Hematopoietic multipotent progenitor cell treated with erythropoietin and hydrocortisone succinate and interleukin-3 and kit ligand, for 6 days (in vitro differentiated cells): Measurements from ENCODE around the gene HSP90AB1.
"Not testable (repeated sequence)": the region's sequence is repeated elsewhere in the genome, so short reads cannot be mapped to it uniquely, and the experiment has no call there.

Source experiments
- DNase-seq: peaks from one replicate; pipeline ENCODE4 v3.0.0-alpha.2; 2015

The HSP90AB1 gene

GRCh38 chr6:44222486-44223318 is 24.2 kb upstream of the HSP90AB1 start:
- no peak for DNase-seq

DNA sequence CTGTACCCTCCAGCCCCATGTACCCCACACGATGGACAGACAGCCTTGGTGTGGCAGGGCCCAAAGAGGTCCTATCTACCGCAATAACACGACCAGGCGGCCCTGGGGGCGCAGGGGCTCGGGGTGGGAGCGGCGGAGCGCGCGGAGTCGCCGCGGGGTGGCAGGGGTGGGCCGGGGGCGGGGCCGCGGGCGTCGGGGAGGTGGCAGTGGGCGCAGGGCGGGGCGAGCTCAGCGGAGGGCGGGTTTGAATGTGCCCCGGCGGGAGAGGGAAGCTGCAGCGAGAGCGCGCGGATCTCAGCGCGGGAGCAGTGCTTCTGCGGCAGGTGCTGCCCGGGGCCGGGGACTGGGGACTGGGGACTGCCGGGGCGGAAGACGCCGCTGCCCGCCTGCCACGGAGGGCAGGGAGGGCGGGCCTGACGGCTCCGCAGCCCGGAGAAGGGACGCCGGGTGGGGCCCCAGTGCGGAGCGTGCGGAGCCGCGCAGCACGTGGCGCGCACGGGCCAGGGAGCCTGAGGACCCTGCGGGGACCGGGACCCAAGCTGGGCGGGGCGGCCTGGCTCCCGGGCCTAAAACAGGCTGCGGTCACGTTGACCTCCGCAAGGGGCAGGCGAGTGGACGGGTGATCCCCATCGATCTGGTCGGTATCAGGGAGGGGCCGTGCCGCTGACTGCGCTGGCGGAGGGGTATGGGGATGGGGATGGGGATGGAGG is 23.4 kb upstream of the HSP90AB1 start, which contains the start of gene SLC29A1:
SLC29A1 (plus strand) TSS at position 277 of the 710 bp plus-strand sequence. CDS start 3,719 bp downstream, outside the sequence.
- peak; percentile 92 for DNase-seq

GRCh38 chr6:44224029-44224964 is 22.6 kb upstream of the HSP90AB1 start:
- DNase-seq: peak; percentile 61

GRCh38 chr6:44224965-44225305 is 22.0 kb upstream of the HSP90AB1 start:
- no peak for DNase-seq

GRCh38 chr6:44225579-44226325 is 21.1 kb upstream of the HSP90AB1 start:
- peak; percentile 96 for DNase-seq

DNA sequence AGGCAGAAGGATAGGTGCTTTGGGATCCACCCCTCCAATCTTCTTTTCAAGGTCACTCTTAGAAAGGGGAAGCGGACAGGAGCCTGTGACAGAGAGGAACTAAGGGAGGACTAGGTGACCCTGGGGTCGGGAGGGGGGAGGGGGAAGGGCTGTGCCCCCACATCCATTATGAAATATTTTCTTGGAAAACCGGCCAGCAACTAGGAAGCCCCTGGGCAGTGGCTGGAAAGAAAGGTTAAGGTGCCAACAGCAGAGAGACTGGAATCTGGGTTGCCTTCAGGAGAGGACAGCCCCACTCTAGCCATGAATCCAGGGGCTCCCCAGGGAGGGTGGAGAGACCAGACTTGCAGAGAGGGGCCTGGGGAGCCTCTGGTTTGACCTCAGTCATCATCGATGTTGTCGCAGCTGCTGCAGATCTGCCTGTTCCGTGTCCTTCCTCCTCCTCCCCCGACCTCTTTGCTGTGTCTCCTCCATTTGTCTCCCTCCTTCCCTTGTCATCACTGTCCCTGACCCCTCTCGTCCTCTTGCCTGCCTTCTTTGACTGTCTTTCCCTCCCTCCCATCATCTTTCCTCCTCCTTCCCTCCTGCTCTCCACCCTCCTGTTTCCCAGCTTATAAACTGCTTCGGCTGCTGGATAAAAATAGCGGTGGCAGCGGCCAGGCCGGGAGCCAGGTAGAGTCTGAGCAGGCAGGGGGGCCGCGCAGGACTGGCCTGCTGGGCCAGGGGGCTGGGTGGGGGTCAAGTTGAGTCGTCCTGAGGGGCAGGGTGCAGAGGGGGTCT is 20.3 kb upstream of the HSP90AB1 start:
- DNase-seq: peak; percentile 46

DNA sequence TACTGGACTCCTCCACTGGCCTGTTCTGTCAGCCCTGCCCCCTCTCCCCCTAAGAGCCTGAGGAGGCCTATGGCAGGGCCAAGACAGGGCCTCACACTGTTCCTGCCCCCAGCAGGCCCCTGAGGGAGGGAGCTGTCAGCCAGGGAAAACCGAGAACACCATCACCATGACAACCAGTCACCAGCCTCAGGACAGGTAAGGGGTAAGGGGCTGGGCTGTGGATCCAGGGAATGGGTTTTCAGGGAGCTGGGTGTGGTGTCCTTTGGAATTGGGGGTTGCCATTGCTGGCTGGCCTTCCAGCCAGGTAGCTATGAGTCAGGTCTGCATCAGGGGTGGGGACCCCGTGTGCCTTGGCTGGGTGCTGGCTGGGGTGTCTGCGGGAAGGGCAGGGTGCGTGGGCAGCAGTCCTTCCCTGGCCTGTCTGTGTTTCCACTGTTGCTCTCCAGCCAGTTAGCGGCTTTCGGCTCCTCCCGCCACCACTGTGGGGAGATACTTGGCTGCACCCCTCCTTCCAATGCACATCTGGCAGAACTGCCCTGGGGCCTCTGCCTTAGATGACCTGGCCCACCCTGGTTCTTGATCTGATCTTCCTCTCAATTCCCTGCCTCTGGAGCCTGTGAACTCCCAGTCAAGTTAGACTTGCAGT is 19.6 kb upstream of the HSP90AB1 start:
- peak; percentile 47 for DNase-seq

GRCh38 chr6:44228031-44228430 is 18.9 kb upstream of the HSP90AB1 start:
- DNase-seq: no peak

DNA sequence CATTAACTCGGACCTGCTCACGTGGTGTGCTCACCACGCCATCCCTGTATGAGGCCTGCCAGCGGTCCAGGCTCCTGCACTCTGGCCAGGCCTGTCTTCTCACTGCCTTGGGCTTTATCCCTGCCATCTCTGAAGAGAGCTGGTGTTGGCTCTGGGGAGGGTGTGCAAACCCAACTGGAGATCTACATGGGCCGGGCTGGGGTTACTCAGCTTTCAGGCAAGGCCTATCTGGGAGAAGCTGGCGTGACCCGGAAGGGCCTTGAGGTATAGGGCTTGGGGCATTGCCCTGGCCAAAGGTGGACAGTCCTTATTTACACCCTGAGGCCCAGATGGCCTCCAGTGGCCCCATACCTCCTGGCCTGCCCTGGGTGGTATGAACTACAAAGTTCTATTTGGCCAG is 18.5 kb upstream of the HSP90AB1 start:
- no peak for DNase-seq

GRCh38 chr6:44228836-44229235 is 18.1 kb upstream of the HSP90AB1 start:
- DNase-seq: no peak

DNA sequence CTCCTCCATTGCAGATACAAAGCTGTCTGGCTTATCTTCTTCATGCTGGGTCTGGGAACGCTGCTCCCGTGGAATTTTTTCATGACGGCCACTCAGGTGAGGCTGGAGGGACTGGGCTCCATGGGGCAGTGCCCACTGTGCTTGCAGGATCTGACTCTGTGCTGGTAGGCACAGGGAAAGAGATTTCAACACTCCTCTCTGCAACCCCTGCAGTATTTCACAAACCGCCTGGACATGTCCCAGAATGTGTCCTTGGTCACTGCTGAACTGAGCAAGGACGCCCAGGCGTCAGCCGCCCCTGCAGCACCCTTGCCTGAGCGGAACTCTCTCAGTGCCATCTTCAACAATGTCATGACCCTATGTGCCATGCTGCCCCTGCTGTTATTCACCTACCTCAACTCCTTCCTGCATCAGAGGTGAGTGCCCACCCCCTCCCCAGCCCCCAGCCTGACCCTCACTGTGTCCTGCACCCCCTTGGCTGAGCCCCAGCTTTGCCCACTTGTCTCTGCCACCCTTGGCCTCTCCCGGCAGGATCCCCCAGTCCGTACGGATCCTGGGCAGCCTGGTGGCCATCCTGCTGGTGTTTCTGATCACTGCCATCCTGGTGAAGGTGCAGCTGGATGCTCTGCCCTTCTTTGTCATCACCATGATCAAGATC is 17.4 kb upstream of the HSP90AB1 start:
- no peak for DNase-seq

DNA sequence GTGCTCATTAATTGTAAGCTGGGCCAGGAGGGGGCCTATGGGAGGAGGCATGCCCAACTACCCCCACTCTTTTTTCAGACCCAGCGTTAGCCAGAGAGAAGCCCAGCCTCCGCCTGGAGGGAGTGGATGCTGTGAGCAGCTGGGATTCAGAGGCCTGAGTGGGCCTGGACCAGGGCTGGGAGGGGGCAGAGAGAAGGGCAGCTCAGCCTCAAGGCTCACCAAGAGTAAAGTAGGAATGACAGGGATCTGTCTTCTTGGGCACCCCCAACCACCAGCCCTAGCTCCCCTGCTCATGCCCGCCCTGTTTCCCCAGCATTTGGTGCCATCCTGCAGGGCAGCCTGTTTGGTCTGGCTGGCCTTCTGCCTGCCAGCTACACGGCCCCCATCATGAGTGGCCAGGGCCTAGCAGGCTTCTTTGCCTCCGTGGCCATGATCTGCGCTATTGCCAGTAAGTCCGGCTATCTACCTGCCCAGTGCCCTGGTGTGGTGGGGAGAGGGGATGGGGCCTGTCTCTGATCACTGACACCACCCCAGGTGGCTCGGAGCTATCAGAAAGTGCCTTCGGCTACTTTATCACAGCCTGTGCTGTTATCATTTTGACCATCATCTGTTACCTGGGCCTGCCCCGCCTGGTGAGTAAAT is 16.7 kb upstream of the HSP90AB1 start:
- no peak for DNase-seq

GRCh38 chr6:44231426-44231825 is 15.5 kb upstream of the HSP90AB1 start:
- not testable (repeated sequence) for DNase-seq

DNA sequence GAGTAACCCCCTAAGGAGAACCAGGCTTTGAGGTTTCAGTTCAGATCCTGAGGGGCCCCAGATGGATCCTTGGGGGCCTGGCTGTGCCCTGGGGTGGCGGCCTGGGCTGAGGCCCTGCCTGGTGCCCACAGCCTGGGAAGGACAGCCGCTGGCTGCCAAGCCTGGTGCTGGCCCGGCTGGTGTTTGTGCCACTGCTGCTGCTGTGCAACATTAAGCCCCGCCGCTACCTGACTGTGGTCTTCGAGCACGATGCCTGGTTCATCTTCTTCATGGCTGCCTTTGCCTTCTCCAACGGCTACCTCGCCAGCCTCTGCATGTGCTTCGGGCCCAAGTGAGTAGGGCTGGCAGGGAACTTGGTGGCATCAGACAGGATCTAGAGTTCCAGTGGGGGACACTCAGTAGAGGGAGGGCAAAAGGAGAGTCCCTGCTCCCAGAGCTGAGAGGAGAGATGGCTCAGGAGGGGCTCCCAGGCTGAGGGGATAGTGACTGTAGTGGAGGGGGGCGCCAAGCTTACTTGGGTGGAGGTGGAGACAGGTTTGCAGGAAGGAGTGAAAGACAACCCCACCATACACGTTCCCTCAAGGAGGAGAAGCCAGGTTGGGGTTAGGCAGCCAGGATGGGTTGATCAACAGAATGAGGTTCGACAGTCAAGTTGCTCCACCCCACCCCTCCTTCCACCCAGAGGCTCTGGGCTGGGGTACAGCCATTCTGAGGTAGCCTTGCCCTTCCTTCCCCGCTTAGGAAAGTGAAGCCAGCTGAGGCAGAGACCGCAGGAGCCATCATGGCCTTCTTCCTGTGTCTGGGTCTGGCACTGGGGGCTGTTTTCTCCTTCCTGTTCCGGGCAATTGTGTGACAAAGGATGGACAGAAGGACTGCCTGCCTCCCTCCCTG is 14.0 kb upstream of the HSP90AB1 start:
- DNase-seq: no peak

DNA sequence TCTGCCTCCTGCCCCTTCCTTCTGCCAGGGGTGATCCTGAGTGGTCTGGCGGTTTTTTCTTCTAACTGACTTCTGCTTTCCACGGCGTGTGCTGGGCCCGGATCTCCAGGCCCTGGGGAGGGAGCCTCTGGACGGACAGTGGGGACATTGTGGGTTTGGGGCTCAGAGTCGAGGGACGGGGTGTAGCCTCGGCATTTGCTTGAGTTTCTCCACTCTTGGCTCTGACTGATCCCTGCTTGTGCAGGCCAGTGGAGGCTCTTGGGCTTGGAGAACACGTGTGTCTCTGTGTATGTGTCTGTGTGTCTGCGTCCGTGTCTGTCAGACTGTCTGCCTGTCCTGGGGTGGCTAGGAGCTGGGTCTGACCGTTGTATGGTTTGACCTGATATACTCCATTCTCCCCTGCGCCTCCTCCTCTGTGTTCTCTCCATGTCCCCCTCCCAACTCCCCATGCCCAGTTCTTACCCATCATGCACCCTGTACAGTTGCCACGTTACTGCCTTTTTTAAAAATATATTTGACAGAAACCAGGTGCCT is 13.3 kb upstream of the HSP90AB1 start:
- no peak for DNase-seq

DNA sequence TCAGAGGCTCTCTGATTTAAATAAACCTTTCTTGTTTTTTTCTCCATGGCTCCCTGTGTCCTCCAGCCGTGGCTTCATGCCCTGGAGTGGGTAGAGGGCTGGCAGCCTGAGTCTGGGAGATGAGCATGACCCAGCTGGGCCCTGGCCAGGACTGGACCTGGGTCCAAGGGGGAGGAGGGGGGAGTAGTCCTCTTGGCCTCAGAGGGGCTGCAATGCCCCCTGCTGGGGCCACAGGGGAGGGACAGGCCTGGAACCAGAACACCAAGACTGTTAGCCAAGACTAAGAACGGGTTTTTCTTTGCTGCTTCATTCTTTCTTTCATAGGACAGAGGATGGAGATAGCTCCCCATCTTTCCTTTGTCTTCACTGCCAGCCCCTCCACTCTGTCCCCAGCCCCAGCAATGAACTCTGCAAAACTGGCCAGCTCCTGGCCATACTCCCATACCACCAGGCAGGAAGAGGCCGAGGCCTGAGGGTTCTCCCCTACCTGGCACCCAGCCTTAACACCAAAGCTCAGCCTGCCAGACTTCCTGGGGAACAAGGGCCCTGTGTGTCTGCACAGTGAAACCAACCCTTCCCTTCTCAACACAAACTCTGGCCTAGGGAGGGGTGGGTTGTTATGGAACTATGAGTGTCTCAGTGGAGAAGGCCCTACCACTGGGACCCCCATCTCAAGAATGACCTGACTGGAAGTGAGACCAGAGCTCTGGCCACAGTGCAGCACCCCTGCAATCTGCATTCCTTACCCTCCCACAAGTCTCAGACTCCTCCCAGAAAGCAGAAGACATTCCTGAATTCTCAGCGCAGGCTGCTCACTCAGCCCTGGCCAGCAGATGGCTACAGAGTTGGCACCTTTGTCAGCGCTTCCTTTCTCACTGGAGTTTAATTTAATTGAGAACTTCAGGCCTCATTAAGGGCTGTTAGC is 12.5 kb upstream of the HSP90AB1 start:
- DNase-seq: peak; percentile 61

- DNase-seq: no peak
Observed at GRCh38 chr6:44235269-44235668, 11.6 kb upstream of the HSP90AB1 start.
